OCI-LY3 (cell line): ENCODE data around the gene RNF220.

Experiments used
- H2AFZ ChIP-seq: fragments of 200-600, 300-600 bp; shearing (Covaris generic); 2 replicates; pipeline ENCODE4 v1.6.0; 2014; ENCODE audit warnings: antibody characterized with exemption, low read depth, low read length
- H3K27ac ChIP-seq: fragments of 200-600, 300-600 bp; sonication (generic); 2 replicates; pipeline ENCODE4 v1.5.1; 2014; ENCODE audit warnings: mild to moderate bottlenecking, low read length, moderate library complexity, mixed read lengths
- H3K27me3 ChIP-seq: fragments of 200-600, 300-600 bp; sonication (generic); 2 replicates; pipeline ENCODE4 v1.6.1; 2014; ENCODE audit warnings: low read depth, low read length, mixed read lengths
- H3K36me3 ChIP-seq: fragments of 200-600, 300-600 bp; sonication (generic); replicated peaks from 2 replicates; pipeline ENCODE3; 2014; ENCODE audit warnings: low read depth, low read length, mixed read lengths
- H3K4me1 ChIP-seq: fragments of 300-600, 200-600 bp; sonication (generic); 2 replicates; pipeline ENCODE4 v1.6.1; 2014; ENCODE audit warnings: low read length, mixed read lengths
- H3K4me2 ChIP-seq: fragments of 200-600, 300-600 bp; sonication (generic); 2 replicates; pipeline ENCODE4 v1.6.1; 2014; ENCODE audit warnings: low read length, mixed read lengths
- H3K4me3 ChIP-seq: fragments of 300-600, 200-600 bp; sonication (generic); 2 replicates; pipeline ENCODE4 v1.5.1; 2014; ENCODE audit warnings: antibody characterized with exemption, mild to moderate bottlenecking, low read length, moderate library complexity
- H3K79me2 ChIP-seq: fragments of 300-600, 200-600 bp; shearing (Covaris generic); 2 replicates; pipeline ENCODE4 v1.6.1; 2014; ENCODE audit warnings: mild to moderate bottlenecking, low read length, mixed read lengths
- H3K9ac ChIP-seq: fragments of 300-600, 200-600 bp; shearing (Covaris generic); 2 replicates; pipeline ENCODE4 v1.6.0; 2014; ENCODE audit warnings: mild to moderate bottlenecking, low read length, moderate library complexity
- H3K9me3 ChIP-seq: fragments of 200-600, 300-600 bp; shearing (Covaris generic); 2 replicates; pipeline ENCODE4 v1.6.1; 2014; ENCODE audit warnings: low read length, mixed read lengths; ENCODE audit not compliant: insufficient read depth
- H4K20me1 ChIP-seq: fragments of 200-600, 300-600 bp; sonication (generic); 2 replicates; pipeline ENCODE4 v1.6.1; 2016; ENCODE audit warnings: low read length, mixed read lengths; ENCODE audit not compliant: insufficient read depth
- CTCF ChIP-seq: fragments of 200-600, 300-600 bp; sonication (generic); IDR thresholded peaks from 2 replicates; pipeline ENCODE4 v1.5.1; 2014; ENCODE audit warnings: antibody characterized with exemption, low read length, low read depth
- EZH2phosphoT487 ChIP-seq: fragments of 200-600 bp; shearing (Covaris generic); IDR thresholded peaks from 2 replicates; pipeline ENCODE4 v1.6.1; 2018; ENCODE audit warnings: antibody characterized with exemption, mixed run types, low read depth

The RNF220 gene

DNA sequence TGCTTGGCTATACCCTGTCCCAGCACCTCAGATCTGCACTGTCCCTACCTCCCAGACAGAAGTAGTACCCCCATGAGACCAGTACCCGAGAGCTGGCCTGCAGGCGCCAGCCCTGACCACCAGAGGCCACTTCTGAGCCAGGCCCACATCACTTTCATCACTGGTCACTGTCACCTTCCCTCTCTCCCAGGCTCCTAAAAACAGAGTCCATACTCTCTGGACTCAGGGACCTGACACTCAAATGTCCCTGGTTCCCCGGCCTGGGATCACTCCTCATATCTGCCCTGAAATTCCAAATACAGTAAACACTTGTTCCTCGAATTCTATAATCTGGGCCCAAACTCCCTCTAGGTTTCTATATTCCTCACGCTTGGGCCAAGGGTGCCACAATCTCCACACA is 250.6 kb downstream of the RNF220 start:
- H2AFZ ChIP-seq, result no peak overlapping the region
- H3K4me1 ChIP-seq, result no peaks in the 10 kb centered on the region
- no peaks in the 10 kb centered on the region for H3K27me3 ChIP-seq
- H4K20me1 ChIP-seq, result no peaks in the 10 kb centered on the region
- H3K9me3 ChIP-seq, result no peaks in the 10 kb centered on the region
- H3K4me3 ChIP-seq, result no peak overlapping the region
- no peak overlapping the region for H3K9ac ChIP-seq
- TF ChIP-seq CTCF (peak; percentile 43), EZH2phosphoT487 (no peak)
- H3K27ac ChIP-seq, result no peak overlapping the region
- no peaks in the 10 kb centered on the region for H3K36me3 ChIP-seq
- H3K79me2 ChIP-seq, result no peaks in the 10 kb centered on the region
- H3K4me2 ChIP-seq, result no peak overlapping the region

DNA sequence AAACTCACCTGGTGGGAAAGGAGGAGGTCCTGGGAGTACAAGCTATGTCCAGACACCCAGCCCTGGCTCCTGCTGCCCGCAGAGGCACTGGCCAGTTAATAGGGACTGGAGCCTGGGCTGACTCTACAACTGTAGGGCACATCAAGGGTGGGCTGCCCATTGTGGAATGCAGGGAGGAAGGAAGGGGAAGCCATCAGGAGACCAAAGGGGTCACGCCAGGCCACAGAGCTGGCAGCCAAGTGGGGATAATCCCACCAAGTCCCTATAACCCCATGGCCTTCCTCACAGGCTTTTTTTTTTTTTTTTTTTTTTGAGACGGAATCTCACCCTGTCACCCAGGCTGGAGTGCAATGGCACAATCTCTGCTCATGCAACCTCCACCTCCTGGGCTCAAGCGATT is 254.5 kb downstream of the RNF220 start:
- H3K9ac ChIP-seq, result no peak overlapping the region
- no peaks in the 10 kb centered on the region for H3K36me3 ChIP-seq
- H3K79me2 ChIP-seq, result no peaks in the 10 kb centered on the region
- no peak overlapping the region for H3K4me3 ChIP-seq
- H3K27ac ChIP-seq, result no peak overlapping the region
- H4K20me1 ChIP-seq, result no peaks in the 10 kb centered on the region
- H3K4me2 ChIP-seq, result no peak overlapping the region
- TF ChIP-seq EZH2phosphoT487 (no peak), CTCF (no peak)
- H3K9me3 ChIP-seq, result no peaks in the 10 kb centered on the region
- H3K27me3 ChIP-seq, result no peaks in the 10 kb centered on the region
- no peak overlapping the region for H2AFZ ChIP-seq
- H3K4me1 ChIP-seq, result peaks cover 3% of the 10 kb centered on the region; the same call in 1 of the 2 replicates

GRCh38 chr1:44660176-44660575 is 255.1 kb downstream of the RNF220 start:
- no peak for TF ChIP-seq CTCF
- TF ChIP-seq EZH2phosphoT487, result no peak
- Histone ChIP-seq H2AFZ (no peak overlapping the region), H4K20me1 (no peaks in the 10 kb centered on the region), H3K79me2 (no peaks in the 10 kb centered on the region), H3K27me3 (no peaks in the 10 kb centered on the region), H3K27ac (no peak overlapping the region), H3K4me2 (no peak overlapping the region), H3K36me3 (no peaks in the 10 kb centered on the region), H3K9ac (no peak overlapping the region), H3K9me3 (no peaks in the 10 kb centered on the region), H3K4me1 (peaks cover 8% of the 10 kb centered on the region; the same call in 1 of the 2 replicates), H3K4me3 (no peak overlapping the region)

DNA sequence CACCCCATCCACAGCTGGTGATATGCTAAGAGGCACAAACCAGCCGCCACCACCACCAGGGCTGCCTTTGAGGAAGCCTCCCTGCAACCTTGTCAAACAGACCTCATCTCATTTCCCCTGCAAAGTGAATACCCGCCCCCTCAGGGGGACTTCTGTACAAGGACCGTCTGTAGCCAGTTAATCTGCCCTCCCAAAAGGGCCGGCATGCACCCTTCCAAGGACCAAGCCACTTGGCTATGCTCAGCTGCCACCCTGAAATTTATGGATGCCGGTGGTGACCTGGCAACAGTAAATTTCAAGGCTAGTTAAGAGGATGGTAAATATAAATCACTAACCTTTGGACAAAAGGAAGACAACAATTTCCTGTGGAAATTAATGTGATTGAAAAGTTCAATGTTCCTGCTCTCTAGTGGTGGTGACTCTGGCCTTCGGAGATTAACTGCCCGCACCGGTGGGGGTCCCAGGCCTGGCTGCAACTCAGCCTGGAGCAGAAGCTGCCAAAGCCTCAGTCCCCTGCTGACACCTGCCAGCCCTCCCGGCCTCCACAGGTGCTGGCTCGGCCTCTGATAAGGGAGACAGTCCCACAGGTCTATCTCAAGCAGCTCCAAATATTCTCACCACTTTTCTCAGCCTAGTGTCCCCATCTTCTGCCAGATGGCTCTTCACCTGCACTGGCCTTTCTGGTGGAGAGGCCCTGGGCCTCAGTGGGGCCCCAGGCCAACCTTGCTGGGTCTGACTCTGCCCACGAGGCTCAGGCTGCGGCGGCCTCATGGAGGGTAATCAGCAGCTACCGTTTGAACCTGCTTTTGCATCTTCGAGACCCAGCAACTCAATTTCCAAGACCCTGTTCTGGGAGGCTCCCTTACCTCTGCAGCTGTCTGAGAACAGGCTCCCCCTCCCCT is 257.0 kb downstream of the RNF220 start:
- Histone ChIP-seq H3K4me1 (peaks cover 8% of the 10 kb centered on the region; the same call in 1 of the 2 replicates), H3K4me2 (no peak overlapping the region), H4K20me1 (no peaks in the 10 kb centered on the region), H2AFZ (no peak overlapping the region), H3K9me3 (no peaks in the 10 kb centered on the region), H3K79me2 (no peaks in the 10 kb centered on the region), H3K27me3 (no peaks in the 10 kb centered on the region), H3K36me3 (no peaks in the 10 kb centered on the region), H3K9ac (no peak overlapping the region), H3K4me3 (no peak overlapping the region), H3K27ac (no peak overlapping the region)
- TF ChIP-seq CTCF, result no peak
- no peak for TF ChIP-seq EZH2phosphoT487
